C4-2B (cell line): Measurements from ENCODE around the gene CABLES2.

Experiments used
- ZFX ChIP-seq: fragments of 450-650 bp; IDR thresholded peaks from 2 replicates; pipeline ENCODE4 v1.6.1; 2017
- TF ChIP-seq, protein P1 (sequence below): fragments of 450-650 bp; conservative IDR thresholded peaks from 2 replicates; pipeline ENCODE4 v1.5.1; 2017; ENCODE audit warnings: mild to moderate bottlenecking

DNA sequence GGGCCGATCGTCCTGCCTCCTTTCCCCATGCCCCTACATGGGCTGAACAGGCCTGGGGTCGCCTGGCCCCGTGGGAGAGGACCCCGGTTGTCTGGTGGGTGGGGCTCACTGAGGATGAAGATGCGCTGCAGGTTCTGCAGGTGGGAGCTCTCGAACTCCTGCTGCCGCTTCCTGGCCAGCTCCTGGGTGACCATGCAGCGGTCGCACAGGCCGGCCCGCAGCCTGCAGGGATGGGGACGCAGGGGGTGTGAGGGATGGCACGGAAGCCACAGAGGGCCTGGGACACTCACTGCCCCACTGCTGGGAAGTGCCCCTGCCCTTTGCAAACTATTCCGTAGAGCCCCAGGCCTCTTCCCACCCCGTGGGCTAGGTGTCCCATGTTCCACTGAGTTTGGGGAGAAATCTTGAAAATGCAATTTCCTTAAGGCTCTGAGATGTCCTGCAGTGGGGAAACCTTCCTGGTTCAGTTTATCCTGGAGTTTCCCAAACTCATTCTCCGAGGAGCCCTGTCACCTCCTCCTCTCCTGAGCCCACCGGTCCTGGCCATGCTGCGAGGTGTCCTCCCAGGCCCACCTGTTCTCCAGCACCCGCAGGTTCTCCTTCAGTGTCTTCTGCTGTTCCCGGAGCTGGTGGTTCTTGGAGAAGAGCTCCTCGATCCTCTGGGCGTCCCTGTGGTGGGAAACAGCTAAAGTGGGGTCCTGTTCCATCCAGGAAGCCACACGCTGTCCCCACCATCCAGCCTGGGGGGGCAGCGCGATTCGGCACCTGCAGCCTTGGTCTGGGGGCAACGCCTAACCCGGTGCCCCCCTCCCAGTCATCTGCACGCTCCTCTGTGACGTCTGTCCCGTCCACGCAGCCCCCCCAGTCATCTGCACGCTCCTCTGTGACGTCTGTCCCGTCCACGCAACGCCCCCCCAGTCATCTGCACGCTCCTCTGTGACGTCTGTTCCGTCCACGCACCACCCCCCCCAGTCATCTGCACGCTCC lies 9.9 kb upstream of the CABLES2 start:
- TF ChIP-seq, protein P1, sequence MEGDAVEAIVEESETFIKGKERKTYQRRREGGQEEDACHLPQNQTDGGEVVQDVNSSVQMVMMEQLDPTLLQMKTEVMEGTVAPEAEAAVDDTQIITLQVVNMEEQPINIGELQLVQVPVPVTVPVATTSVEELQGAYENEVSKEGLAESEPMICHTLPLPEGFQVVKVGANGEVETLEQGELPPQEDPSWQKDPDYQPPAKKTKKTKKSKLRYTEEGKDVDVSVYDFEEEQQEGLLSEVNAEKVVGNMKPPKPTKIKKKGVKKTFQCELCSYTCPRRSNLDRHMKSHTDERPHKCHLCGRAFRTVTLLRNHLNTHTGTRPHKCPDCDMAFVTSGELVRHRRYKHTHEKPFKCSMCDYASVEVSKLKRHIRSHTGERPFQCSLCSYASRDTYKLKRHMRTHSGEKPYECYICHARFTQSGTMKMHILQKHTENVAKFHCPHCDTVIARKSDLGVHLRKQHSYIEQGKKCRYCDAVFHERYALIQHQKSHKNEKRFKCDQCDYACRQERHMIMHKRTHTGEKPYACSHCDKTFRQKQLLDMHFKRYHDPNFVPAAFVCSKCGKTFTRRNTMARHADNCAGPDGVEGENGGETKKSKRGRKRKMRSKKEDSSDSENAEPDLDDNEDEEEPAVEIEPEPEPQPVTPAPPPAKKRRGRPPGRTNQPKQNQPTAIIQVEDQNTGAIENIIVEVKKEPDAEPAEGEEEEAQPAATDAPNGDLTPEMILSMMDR: no peak
- TF ChIP-seq ZFX: no peak
